Activated naive CD4-positive, alpha-beta T cell treated with anti-CD3 and anti-CD28 coated beads, Interleukin-2, amount 50 U/mL, for 72 hours (primary cell): Measurements from ENCODE around the gene ICE2. TPM values are rescaled to one million over a fixed set of nuclear protein-coding genes. Genes with fewer than 3 reads are reported as not detected.

Experiments
- ATAC-seq, 2 donors: fragments of 150-1000 bp; cut with Tn5 transposase; 2 replicates each; pipeline ENCODE4 v1.10.0; 2021; ENCODE audit warnings: mild to moderate bottlenecking in 2 of 2, moderate library complexity in 2 of 2
- DNase-seq, 2 donors: peaks; one replicate each; pipeline ENCODE4 v3.0.0; 2021 to 2022; ENCODE audit warnings: low spot score in 2 of 2
- H3K27ac Mint-ChIP-seq, 2 donors: one replicate each; pipeline ENCODE4 v1.8.0; 2022; ENCODE audit warnings: mild to moderate bottlenecking in 2 of 2, mixed read lengths in 2 of 2
- H3K36me3 Mint-ChIP-seq, 2 donors: one replicate each; pipeline ENCODE4 v1.8.0; 2022; ENCODE audit warnings: mixed read lengths in 2 of 2
- H3K9me3 Mint-ChIP-seq, 2 donors: one replicate each; pipeline ENCODE4 v1.8.0; 2022; ENCODE audit warnings: mixed read lengths in 2 of 2
- total RNA-seq, 2 donors: library from RNA; stranded (reverse); gene quantifications; one replicate each; pipeline ENCODE4 v1.2.3, GENCODE V29; 2022

ICE2 gene
- total RNA-seq, 2 donors from 2014 or later: 52.5 to 76.1 TPM

GRCh38 chr15:60473135-60473534 is 5.8 kb downstream of the ICE2 start:
- Mint-ChIP-seq H3K9me3 (no peaks in the 10 kb centered on the region), H3K27ac (peak overlapping the region in 1 of 2 donors; percentile 82), H3K36me3 (peaks cover 25 to 28% of the 10 kb centered on the region in 2 donors)
- ATAC-seq (peak in 1 of 2 donors; percentile 25), DNase-seq (no peak)

GRCh38 chr15:60471314-60471713 is 7.6 kb downstream of the ICE2 start:
- Mint-ChIP-seq H3K9me3 (no peaks in the 10 kb centered on the region), H3K36me3 (peaks cover 21 to 28% of the 10 kb centered on the region in 2 donors), H3K27ac (no peak overlapping the region)
- ATAC-seq (no peak), DNase-seq (no peak)

- DNase-seq: no peak
- peak overlapping the region in 1 of 2 donors; percentile 57 for H3K27ac Mint-ChIP-seq
- no peaks in the 10 kb centered on the region for H3K9me3 Mint-ChIP-seq
- ATAC-seq: no peak
- H3K36me3 Mint-ChIP-seq: peaks cover 21 to 28% of the 10 kb centered on the region in 2 donors
Observed at GRCh38 chr15:60469893-60470641, 8.9 kb downstream of the ICE2 start.

DNA sequence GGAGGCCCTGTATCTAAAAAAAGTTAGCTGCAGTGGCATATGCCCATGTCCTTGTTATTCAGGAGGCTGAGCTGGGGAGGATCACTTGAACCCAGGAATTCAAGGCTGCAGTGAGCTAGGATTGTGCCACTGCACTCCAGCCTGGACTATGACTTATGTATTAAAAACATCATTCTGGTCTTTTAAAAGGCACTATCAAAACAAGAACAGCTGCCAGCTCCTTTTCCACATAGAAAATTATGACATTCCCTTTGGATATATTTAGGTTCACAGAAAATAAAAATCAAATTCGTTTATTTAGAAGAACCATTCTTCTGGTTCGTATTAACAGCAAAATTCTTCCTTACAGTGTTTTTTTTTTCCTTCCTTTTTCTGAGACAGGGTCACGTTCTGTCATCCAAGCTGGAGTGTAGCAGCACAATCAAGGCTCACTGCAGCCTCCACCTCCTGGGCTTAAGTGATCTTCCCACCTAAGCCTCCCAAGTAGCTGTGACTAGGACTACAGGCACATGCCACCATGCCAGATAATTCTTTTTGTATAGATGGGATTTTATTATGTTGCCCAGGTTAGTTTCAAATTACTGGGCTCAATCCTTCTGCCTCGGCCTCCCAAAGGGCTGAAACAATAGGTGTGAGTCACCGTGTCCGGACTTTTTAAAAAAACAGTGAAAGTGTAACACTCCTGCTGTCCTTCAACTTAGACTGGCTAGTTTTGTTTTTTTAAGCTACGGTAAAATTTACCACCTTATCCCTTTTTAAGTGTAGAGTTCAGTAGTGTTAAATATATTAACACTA is 13.9 kb downstream of the ICE2 start:
- no peaks in the 10 kb centered on the region for H3K9me3 Mint-ChIP-seq
- H3K36me3 Mint-ChIP-seq: peaks cover 7 to 12% of the 10 kb centered on the region in 2 donors
- no peak overlapping the region for H3K27ac Mint-ChIP-seq
- ATAC-seq (no peak), DNase-seq (no peak)

DNA sequence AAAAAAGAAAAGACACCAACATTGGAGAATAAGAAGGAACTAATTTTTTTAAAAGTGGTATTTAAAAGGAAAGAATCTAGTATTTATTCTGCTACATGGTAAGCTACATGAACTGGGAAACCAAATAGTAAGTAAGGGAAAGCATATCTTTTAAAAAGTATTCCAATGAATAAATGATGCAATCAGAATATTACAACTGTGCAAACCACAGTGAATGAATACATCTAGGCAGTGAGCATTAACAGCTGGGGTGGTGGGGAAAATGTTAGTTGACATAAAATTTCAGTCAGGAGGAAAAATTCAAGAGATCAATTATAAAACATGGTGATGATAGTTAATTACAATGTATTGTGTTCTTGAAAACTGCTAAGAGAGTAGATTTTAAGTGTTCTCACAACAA is 16.9 kb downstream of the ICE2 start:
- Mint-ChIP-seq H3K9me3 (no peaks in the 10 kb centered on the region), H3K36me3 (no peaks in the 10 kb centered on the region), H3K27ac (no peak overlapping the region)
- DNase-seq (no peak), ATAC-seq (no peak)

- ATAC-seq (no peak), DNase-seq (no peak)
- Mint-ChIP-seq H3K36me3 (no peaks in the 10 kb centered on the region), H3K27ac (no peak overlapping the region), H3K9me3 (no peaks in the 10 kb centered on the region)
Observed at GRCh38 chr15:60460931-60461330, 18.0 kb downstream of the ICE2 start.

DNA sequence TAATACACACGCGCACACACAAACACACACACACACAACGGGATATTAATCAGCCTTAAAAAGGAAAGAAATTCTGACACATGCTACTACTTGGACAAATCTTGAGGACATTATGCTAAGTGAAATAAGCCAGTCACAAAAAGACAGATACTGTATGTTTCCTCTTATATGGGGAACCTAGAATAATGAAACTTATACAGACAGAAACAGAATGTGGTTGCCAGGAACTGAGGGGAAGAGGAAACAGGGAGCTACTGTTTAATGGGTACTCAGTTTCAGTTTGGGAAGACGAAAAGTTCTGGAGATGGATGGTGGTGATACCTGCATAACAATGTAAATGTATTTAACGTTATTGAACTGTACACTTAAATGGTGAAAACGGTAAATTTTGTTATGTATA is 20.2 kb downstream of the ICE2 start:
- DNase-seq: no peak
- Mint-ChIP-seq H3K36me3 (peaks cover 0 to 5% of the 10 kb centered on the region in 2 donors), H3K27ac (no peak overlapping the region), H3K9me3 (no peaks in the 10 kb centered on the region)
- no peak for ATAC-seq

GRCh38 chr15:60457985-60458384 is 21.0 kb downstream of the ICE2 start:
- ATAC-seq (no peak), DNase-seq (no peak)
- Mint-ChIP-seq H3K36me3 (peaks cover under 1 to 5% of the 10 kb centered on the region in 2 donors), H3K9me3 (no peaks in the 10 kb centered on the region), H3K27ac (no peak overlapping the region)

DNA sequence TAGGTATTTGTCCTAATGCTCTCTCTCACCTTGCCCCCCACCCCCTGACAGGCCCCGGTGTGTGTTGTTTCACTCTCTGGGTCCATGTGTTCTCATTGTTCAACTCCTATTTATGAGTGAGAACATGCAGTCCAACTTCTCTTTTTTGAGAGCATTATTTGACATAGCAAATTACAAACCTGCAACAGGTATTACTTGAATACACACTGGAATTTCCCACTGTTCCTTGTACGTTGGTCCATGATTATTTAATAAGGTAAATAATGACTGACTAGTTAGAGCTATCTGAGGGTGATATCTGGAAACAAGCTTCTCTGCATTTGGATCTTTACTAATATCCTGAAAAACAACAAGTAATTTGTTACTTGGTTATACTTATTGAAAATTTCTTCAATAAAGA is 24.1 kb downstream of the ICE2 start:
- ATAC-seq (no peak), DNase-seq (no peak)
- H3K27ac Mint-ChIP-seq: no peak overlapping the region
- H3K36me3 Mint-ChIP-seq: peaks cover 5 to 10% of the 10 kb centered on the region in 2 donors
- no peaks in the 10 kb centered on the region for H3K9me3 Mint-ChIP-seq

- Mint-ChIP-seq H3K27ac (no peak overlapping the region), H3K36me3 (peaks cover 0 to 10% of the 10 kb centered on the region in 2 donors), H3K9me3 (no peaks in the 10 kb centered on the region)
- no peak for DNase-seq
- ATAC-seq: no peak
Observed at GRCh38 chr15:60448668-60449360, 30.1 kb downstream of the ICE2 start.

DNA sequence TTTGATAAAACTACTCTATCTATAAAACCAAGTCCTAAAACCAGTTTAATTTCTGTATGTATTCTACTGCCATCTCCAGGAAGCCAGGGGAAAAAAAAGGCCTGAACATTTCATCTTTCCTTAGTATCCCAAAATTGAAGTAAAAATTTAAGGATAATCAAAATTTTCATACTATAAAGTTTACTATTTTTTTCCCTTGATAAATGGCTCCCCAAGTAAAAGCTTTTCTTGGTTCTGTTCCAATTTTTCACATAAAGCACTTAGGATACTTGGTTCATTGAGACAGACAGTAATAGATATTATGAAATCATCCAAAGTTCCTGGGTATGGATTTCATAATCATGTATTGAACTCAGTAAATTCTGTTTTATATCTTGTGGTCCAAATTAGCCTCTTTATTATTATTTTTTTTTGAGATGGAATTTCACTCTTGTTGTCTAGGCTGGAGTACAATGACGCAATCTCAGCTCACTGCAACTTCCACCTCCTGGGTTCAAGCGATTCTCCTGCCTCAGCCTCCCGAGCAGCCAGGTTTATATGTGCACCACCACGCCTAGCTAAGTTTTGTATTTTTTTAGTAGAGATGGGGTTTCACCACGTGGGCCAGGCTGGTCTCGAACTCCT is 34.5 kb downstream of the ICE2 start:
- no peak for ATAC-seq
- DNase-seq: no peak
- no peak overlapping the region for H3K27ac Mint-ChIP-seq
- H3K36me3 Mint-ChIP-seq: no peaks in the 10 kb centered on the region
- no peaks in the 10 kb centered on the region for H3K9me3 Mint-ChIP-seq

- H3K9me3 Mint-ChIP-seq: no peaks in the 10 kb centered on the region
- H3K36me3 Mint-ChIP-seq: no peaks in the 10 kb centered on the region
- ATAC-seq: no peak
- H3K27ac Mint-ChIP-seq: peak overlapping the region in 1 of 2 donors; percentile 8
- DNase-seq: no peak
Observed at GRCh38 chr15:60442763-60443162, 36.2 kb downstream of the ICE2 start.

DNA sequence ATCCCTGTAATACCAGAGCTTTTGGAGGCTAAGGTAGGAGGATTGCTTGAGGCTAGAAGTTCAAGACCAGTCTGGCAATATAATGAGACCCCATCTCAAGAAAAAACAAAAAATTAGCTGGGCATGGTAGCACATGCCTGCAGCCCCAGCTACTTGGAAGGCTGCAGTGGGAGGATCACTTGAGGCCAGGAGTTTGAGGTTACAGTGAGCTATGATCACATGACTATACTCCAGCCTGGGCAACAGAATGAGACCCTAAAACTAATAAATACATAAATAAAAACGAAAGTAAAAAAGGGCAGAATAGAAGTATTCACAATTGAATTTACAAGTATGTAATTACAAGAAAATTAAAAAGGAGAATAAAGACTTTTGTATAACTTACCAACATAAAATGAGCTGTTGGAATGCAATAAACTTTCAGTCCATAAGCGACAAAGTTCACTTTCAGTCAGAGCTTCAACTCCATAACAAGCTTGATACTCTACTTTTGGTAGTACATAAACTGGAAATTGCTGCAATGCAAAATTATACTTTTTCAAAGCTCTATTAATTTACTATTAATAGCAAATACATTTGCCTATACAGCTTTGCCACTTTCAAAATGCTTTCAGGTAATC is 36.8 kb downstream of the ICE2 start:
- DNase-seq (no peak), ATAC-seq (no peak)
- Mint-ChIP-seq H3K27ac (no peak overlapping the region), H3K36me3 (no peaks in the 10 kb centered on the region), H3K9me3 (no peaks in the 10 kb centered on the region)

DNA sequence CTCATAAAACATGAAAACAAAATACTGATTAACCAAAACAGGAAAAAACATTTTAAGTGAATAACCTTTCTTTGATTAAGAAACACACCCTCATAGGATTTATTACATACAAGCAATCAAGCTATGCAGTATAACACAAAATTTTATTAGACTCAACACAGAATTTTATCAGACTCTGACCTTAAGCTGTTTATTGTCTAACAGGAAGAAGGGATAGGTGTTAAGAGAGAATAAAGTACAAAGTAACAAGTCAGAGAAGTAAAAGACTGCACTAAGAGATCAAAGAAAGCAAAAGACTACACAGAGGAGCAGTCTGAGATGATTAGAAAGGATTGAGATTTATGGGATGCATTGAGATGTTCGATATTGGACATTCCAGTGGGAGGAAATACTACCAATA is 37.6 kb downstream of the ICE2 start:
- Mint-ChIP-seq H3K9me3 (no peaks in the 10 kb centered on the region), H3K36me3 (no peaks in the 10 kb centered on the region), H3K27ac (no peak overlapping the region)
- no peak for DNase-seq
- ATAC-seq: no peak

DNA sequence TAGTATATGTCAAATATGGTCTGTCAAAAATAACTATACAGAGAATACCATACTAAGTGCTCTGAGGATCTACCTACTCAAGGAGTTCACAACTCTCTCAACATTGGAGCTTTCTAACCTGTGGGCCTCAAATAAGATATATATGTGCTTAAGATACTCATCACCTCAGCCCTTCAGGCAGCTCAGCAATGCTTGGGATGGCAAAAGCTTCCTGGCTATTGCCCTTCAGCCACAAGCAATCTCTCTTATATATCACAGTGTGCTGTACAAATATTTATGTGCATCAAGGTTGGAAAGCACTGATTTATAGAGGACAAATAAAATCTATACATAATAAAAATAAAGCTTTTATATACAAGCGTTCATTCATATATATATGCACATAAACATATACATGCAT is 40.3 kb downstream of the ICE2 start:
- no peak overlapping the region for H3K27ac Mint-ChIP-seq
- H3K9me3 Mint-ChIP-seq: no peaks in the 10 kb centered on the region
- no peaks in the 10 kb centered on the region for H3K36me3 Mint-ChIP-seq
- DNase-seq (no peak), ATAC-seq (no peak)

- Mint-ChIP-seq H3K9me3 (no peaks in the 10 kb centered on the region), H3K36me3 (peaks cover 0 to 5% of the 10 kb centered on the region in 2 donors), H3K27ac (no peak overlapping the region)
- no peak for ATAC-seq
- DNase-seq: no peak
Observed at GRCh38 chr15:60428935-60429334, 50.0 kb downstream of the ICE2 start.
